Activated B cell treated with CpG ODN at 0.5 μM for 24 hours (primary cell): Measurements from ENCODE around the gene TNRC6B. TPM values are rescaled to one million over a fixed set of nuclear protein-coding genes. Genes with fewer than 3 reads are reported as not detected.

Experiments
- ATAC-seq: fragments of 200-7000 bp; cut with Tn5 transposase; one replicate; pipeline ENCODE4 v1.10.0; 2021; ENCODE audit warnings: low read depth, mild to moderate bottlenecking, moderate library complexity
- CTCF ChIA-PET: fragments of 350-600 bp; sonication (Branson Sonifier 250); formaldehyde crosslinking; loops from one replicate; lab custom pipeline; 2021; ENCODE audit warnings: antibody characterized with exemption; lab: Charles Lee
- POLR2A ChIA-PET: fragments of 350-600 bp; sonication (Branson Sonifier 250); formaldehyde crosslinking; loops from one replicate; lab custom pipeline; 2021; ENCODE audit warnings: antibody characterized with exemption; lab: Charles Lee
- DNase-seq: peaks from one replicate; pipeline ENCODE4 v3.0.0; 2022
- H3K27ac Mint-ChIP-seq: one replicate; pipeline ENCODE4 v1.8.0; 2020; ENCODE audit warnings: mixed read lengths
- H3K27me3 Mint-ChIP-seq: one replicate; pipeline ENCODE4 v1.8.0; 2021; ENCODE audit warnings: mixed read lengths
- H3K36me3 Mint-ChIP-seq: one replicate; pipeline ENCODE4 v1.8.0; 2021; ENCODE audit warnings: low read depth, mixed read lengths
- H3K4me1 Mint-ChIP-seq: one replicate; pipeline ENCODE4 v1.8.0; 2021; ENCODE audit warnings: mixed read lengths
- H3K4me3 Mint-ChIP-seq: one replicate; pipeline ENCODE4 v1.8.0; 2020; ENCODE audit warnings: mild to moderate bottlenecking, mixed read lengths
- H3K9me3 Mint-ChIP-seq: one replicate; pipeline ENCODE4 v1.8.0; 2020; ENCODE audit warnings: mixed read lengths
- intact Hi-C: fragments of 100-400 bp; cut with micrococcal nuclease; formaldehyde crosslinking; loops from one replicate; pipeline ENCODE4 v1.15.1; 2024
- total RNA-seq: library from RNA; stranded (reverse); gene quantifications from 2 replicates; pipeline ENCODE4 v1.2.3, GENCODE V29; 2022
- TF ChIP-seq, protein P1 (sequence below): fragments of 200-600 bp; IDR thresholded peaks from one replicate; pipeline ENCODE4 v1.8.0; 2022; ENCODE audit warnings: antibody characterized with exemption, mild to moderate bottlenecking

TNRC6B gene
- total RNA-seq, 1 donor from 2014 or later: 95.2 TPM

DNA sequence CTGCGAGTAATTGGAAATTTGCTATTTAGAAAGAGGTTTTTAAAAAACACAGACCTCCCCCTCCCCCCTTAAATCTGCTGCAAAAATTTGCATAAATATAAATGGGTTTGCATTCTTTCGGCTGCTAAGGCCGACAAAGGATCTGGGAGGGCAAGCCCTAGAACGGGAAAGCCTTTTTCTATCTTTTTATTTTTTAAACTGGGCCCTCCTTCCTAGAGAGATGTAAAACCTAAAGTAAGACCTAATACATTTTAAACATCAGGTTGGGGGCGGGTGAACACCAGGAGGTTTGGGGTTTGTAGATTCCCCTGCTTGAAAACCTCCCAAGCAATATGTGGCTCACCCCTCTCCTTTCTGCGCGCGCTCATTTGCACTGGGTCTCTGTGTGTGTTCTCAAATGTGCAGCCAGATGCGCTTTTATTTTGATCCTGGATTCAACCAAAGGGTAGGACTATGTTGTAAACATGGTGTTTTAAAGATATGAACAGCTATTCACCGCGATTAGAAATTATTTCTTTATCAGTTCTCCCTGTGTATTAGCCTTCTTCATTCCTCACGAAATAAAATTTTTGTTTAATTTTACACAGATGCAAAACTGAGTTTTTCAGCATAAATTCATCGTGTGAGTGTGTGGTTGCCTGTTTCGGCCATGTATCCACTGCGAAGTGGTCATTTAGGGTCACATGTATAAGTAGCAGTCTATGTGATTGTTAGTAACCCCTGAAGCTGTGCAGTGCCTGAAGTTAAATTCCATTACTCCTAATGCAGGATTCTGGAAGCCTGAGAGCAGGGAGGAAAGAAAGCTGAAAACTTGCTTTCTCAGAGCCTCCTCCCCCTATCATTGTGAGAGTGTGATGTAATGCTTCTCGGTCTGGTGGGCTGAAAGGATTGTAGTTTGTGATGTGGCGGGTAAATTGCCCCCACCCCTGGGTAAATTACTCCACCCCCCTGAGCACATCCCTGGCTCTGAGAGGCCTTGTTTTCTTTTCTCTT is 988 bp downstream of the TNRC6B start:
- intact Hi-C loops: loop anchor here (2.0 to 5.0 kb wide), 3 partner anchors 24 to 99 kb away; no protein-coding TSS in a partner anchor
- TF ChIP-seq, protein P1, sequence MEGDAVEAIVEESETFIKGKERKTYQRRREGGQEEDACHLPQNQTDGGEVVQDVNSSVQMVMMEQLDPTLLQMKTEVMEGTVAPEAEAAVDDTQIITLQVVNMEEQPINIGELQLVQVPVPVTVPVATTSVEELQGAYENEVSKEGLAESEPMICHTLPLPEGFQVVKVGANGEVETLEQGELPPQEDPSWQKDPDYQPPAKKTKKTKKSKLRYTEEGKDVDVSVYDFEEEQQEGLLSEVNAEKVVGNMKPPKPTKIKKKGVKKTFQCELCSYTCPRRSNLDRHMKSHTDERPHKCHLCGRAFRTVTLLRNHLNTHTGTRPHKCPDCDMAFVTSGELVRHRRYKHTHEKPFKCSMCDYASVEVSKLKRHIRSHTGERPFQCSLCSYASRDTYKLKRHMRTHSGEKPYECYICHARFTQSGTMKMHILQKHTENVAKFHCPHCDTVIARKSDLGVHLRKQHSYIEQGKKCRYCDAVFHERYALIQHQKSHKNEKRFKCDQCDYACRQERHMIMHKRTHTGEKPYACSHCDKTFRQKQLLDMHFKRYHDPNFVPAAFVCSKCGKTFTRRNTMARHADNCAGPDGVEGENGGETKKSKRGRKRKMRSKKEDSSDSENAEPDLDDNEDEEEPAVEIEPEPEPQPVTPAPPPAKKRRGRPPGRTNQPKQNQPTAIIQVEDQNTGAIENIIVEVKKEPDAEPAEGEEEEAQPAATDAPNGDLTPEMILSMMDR: no peak
- Mint-ChIP-seq H3K4me1 (peaks cover 67% of the 10 kb centered on the region), H3K27me3 (no peaks in the 10 kb centered on the region), H3K36me3 (peaks cover 16% of the 10 kb centered on the region), H3K4me3 (peak overlapping the region; percentile 87), H3K9me3 (no peaks in the 10 kb centered on the region), H3K27ac (peak overlapping the region; percentile 87)
- ChIA-PET CTCF (interaction anchor here (0.6 kb wide), 1 partner anchor 84 kb away, joined by 4 read pairs; no protein-coding TSS in a partner anchor), POLR2A (interaction anchor here (0.5 to 5.3 kb wide), 19 partner anchors 10 to 765 kb away, joined by 3 to 114 read pairs (median 4); partner anchors contain the start of gene ADSL)
- DNase-seq (no peak), ATAC-seq (peak; percentile 26)

DNA sequence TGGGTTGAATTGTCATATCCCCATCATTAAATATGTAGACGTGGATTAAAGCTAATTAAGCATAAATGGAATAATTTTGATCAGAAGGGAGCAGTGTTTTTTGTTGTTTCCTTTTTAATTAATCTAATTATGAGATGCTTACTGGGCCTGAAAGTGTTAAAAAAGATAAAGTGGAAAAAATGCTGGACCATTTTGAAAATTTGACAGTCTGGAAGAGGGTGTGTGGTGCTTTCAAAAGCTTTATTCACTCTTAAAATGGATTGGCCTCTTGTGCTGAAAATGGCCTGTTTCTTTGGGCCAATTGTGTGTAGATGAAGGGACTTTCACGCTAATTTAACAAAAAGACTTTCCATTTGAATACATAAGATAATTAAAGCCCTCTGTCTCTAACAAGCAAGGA is 1.8 kb downstream of the TNRC6B start:
- ChIA-PET CTCF (no interaction called here), POLR2A (interaction anchor here (0.5 to 5.3 kb wide), 11 partner anchors 8 to 764 kb away, joined by 3 to 114 read pairs (median 5); partner anchors contain the start of gene ADSL)
- ATAC-seq (no peak), DNase-seq (no peak)
- Mint-ChIP-seq H3K4me3 (peak overlapping the region; percentile 87), H3K27ac (peak overlapping the region; percentile 87), H3K36me3 (peaks cover 21% of the 10 kb centered on the region), H3K9me3 (no peaks in the 10 kb centered on the region), H3K27me3 (no peaks in the 10 kb centered on the region), H3K4me1 (peaks cover 73% of the 10 kb centered on the region)
- TF ChIP-seq, protein P1: no peak
- intact Hi-C loops: loop anchor here (2.0 to 5.0 kb wide), 3 partner anchors 23 to 98 kb away; no protein-coding TSS in a partner anchor

DNA sequence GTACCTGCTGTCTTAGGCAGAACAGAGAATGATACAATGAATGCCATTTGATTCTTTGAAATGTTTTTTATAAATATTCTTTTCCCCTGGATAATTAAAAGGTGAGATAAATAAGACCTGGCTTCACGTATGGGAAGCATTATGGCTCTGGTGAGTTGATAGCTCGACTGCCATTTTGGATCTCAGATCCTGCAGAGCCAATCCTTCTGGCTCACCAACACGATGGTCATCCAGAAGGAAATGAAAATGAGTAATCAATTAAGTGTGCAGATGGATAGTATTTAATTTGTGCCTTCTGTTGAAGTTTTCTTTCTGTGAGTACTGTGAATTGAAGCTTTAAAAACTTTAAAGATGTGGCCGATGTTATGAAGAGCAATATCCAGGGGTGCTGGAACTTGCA is 2.7 kb downstream of the TNRC6B start:
- H3K36me3 Mint-ChIP-seq: peaks cover 24% of the 10 kb centered on the region
- intact Hi-C loops: no loop called here
- no peak for DNase-seq
- ChIA-PET POLR2A (interaction anchor here (0.5 to 5.3 kb wide), 7 partner anchors 9 to 1017 kb away, joined by 3 to 114 read pairs (median 5); no protein-coding TSS in a partner anchor), CTCF (interaction anchor here (0.7 kb wide), 1 partner anchor 144 kb away, joined by 3 read pairs; no protein-coding TSS in a partner anchor)
- H3K27me3 Mint-ChIP-seq: no peaks in the 10 kb centered on the region
- H3K4me1 Mint-ChIP-seq: peaks cover 79% of the 10 kb centered on the region
- ATAC-seq: no peak
- TF ChIP-seq, protein P1: no peak
- H3K27ac Mint-ChIP-seq: peak overlapping the region; percentile 20
- no peaks in the 10 kb centered on the region for H3K9me3 Mint-ChIP-seq
- H3K4me3 Mint-ChIP-seq: peak overlapping the region; percentile 46

DNA sequence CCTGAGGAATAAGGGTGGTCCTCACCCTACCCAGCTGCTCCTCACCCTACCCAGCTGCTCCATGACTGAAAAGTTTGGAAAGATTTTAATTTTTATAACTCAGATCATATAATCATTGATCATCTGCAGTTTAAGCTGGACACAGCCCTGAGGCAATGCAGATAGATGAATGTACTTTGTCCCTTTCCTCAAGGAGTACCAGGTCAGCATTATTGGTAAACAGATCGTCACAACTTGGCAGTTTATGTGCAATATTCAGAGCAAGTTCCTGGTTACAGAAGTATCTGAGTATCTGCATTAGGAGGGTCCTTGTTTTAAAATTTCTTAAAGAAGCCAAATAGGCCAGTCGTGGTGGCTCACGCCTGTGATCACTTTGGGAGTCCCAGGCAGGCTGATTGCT is 3.6 kb downstream of the TNRC6B start:
- TF ChIP-seq, protein P1: no peak
- ATAC-seq: no peak
- no peak overlapping the region for H3K4me3 Mint-ChIP-seq
- H3K4me1 Mint-ChIP-seq: peaks cover 84% of the 10 kb centered on the region
- H3K27ac Mint-ChIP-seq: no peak overlapping the region
- H3K9me3 Mint-ChIP-seq: no peaks in the 10 kb centered on the region
- peaks cover 32% of the 10 kb centered on the region for H3K36me3 Mint-ChIP-seq
- intact Hi-C loops: no loop called here
- ChIA-PET CTCF (no interaction called here), POLR2A (interaction anchor here (1.2 to 5.3 kb wide), 2 partner anchors 15 to 136 kb away, joined by 3 to 114 read pairs; no protein-coding TSS in a partner anchor)
- H3K27me3 Mint-ChIP-seq: no peaks in the 10 kb centered on the region
- no peak for DNase-seq
